Liver (tissue), 9 donors: ENCODE data around the gene CAPZB. TPM values are rescaled to one million over a fixed set of nuclear protein-coding genes. Genes with fewer than 3 reads are reported as not detected.

ENCODE experiments used
- DNase-seq: peaks from one replicate; pipeline ENCODE4 v3.0.0-alpha.2; 2017; ENCODE audit warnings: low spot score
- H3K27ac ChIP-seq, 2 donors: one replicate each; pipeline ENCODE4 v1.7.0; 2013; ENCODE audit warnings: inconsistent platforms in 2 of 2, low read length in 2 of 2, control low read depth in 1 of 2, low read depth in 1 of 2, mild to moderate bottlenecking in 1 of 2
- H3K27me3 ChIP-seq, 4 donors: one replicate each; pipeline versions ENCODE4 v1.6.1 to v1.7.0; 2013; ENCODE audit warnings: low read length in 3 of 4, inconsistent platforms in 1 of 4, mild to moderate bottlenecking in 1 of 4, moderate library complexity in 1 of 4; ENCODE audit not compliant: control insufficient read depth in 4 of 4, insufficient read depth in 4 of 4
- H3K36me3 ChIP-seq, 4 donors: one replicate each; pipeline versions ENCODE4 v1.6.1 to v1.7.0; 2013; ENCODE audit warnings: low read length in 3 of 4, mild to moderate bottlenecking in 3 of 4, low read depth in 1 of 4, moderate library complexity in 1 of 4; ENCODE audit not compliant: control insufficient read depth in 4 of 4, insufficient read depth in 3 of 4
- H3K4me1 ChIP-seq, 4 donors: one replicate each; pipeline versions ENCODE4 v1.6.1 to v1.7.0; 2013; ENCODE audit warnings: low read length in 3 of 4, mild to moderate bottlenecking in 3 of 4, moderate library complexity in 1 of 4; ENCODE audit not compliant: control insufficient read depth in 4 of 4, insufficient read depth in 4 of 4
- H3K4me3 ChIP-seq, 3 donors: one replicate each; pipeline versions ENCODE4 v1.6.1 to v1.7.0; 2013; ENCODE audit warnings: low read length in 3 of 3, control low read depth in 1 of 3, low read depth in 1 of 3, mild to moderate bottlenecking in 1 of 3
- H3K9ac ChIP-seq, 2 donors: one replicate each; pipeline ENCODE4 v1.7.0; 2013; ENCODE audit warnings: low read length in 2 of 2, mild to moderate bottlenecking in 2 of 2, moderate library complexity in 2 of 2, control low read depth in 1 of 2, low read depth in 1 of 2
- H3K9me3 ChIP-seq, 4 donors: one replicate each; pipeline versions ENCODE4 v1.6.1 to v1.7.0; 2013; ENCODE audit warnings: low read length in 3 of 4; ENCODE audit not compliant: control insufficient read depth in 4 of 4
- FOXA1 ChIP-seq: IDR thresholded peaks from 2 replicates; pipeline ENCODE4 v1.6.1; 2016; ENCODE audit warnings: antibody characterized with exemption
- FOXA2 ChIP-seq: IDR thresholded peaks from 2 replicates; pipeline ENCODE4 v1.6.1; 2016; ENCODE audit warnings: antibody characterized with exemption
- GABPA ChIP-seq, 2 donors: IDR thresholded peaks in 1 of 2; conservative IDR thresholded peaks in 1 of 2; 2 replicates each; pipeline ENCODE4 v1.6.1; 2016; ENCODE audit warnings: antibody characterized with exemption in 2 of 2, mild to moderate bottlenecking in 1 of 2, moderate library complexity in 1 of 2
- HNF4G ChIP-seq: IDR thresholded peaks from 2 replicates; pipeline ENCODE4 v1.6.1; 2016; ENCODE audit warnings: antibody characterized with exemption
- JUND ChIP-seq, 2 donors: IDR thresholded peaks; 2 replicates each; pipeline ENCODE4 v1.6.1; 2016; ENCODE audit warnings: antibody characterized with exemption in 2 of 2
- RXRA ChIP-seq, 2 donors: IDR thresholded peaks; 2 replicates each; pipeline ENCODE4 v1.6.1; 2017 to 2018; ENCODE audit warnings: antibody characterized with exemption in 2 of 2, mild to moderate bottlenecking in 1 of 2
- SP1 ChIP-seq: IDR thresholded peaks from 2 replicates; pipeline ENCODE4 v1.6.1; 2018; ENCODE audit warnings: antibody characterized with exemption, mild to moderate bottlenecking
- TAF1 ChIP-seq: conservative IDR thresholded peaks from 2 replicates; pipeline ENCODE4 v1.6.1; 2016; ENCODE audit warnings: antibody characterized with exemption, mild to moderate bottlenecking
- WGBS: extraction: QIAGEN DNeasy Blood & Tissue Kit; methylation state at CpG from one replicate; pipeline ENCODE4 v1.1.7; 2013; 5-methylcytosine and 5-hydroxymethylcytosine counted together
- polyA plus RNA-seq, 2 donors: library from polyadenylated mRNA; stranded (reverse) in 1 of 2; unstranded in 1 of 2; fragments of 200-250 nt in 1 of 2; fragments of >200 nt in 1 of 2; fragmentation: Nextera tagmentation in 1 of 2; extraction: Ambion mirVana in 1 of 2; gene quantifications; one replicate each; pipeline versions ENCODE4 v1.2.1 to v1.2.3, GENCODE V29; 2013 to 2015
- total RNA-seq, 2 donors: library from RNA; depleted of rRNA; stranded (reverse); fragments of >200 nt; gene quantifications; one replicate each; pipeline ENCODE4 v1.2.3, GENCODE V29; 2014
- TF ChIP-seq, protein P1 (sequence below): IDR thresholded peaks from 2 replicates; pipeline ENCODE4 v1.6.1; 2016; ENCODE audit warnings: antibody characterized with exemption
- TF ChIP-seq, protein P2 (sequence below): IDR thresholded peaks from 2 replicates; pipeline ENCODE4 v1.6.1; 2016; ENCODE audit warnings: antibody characterized with exemption
- TF ChIP-seq, protein P3 (sequence below): IDR thresholded peaks from 2 replicates; pipeline ENCODE4 v1.6.1; 2016; ENCODE audit warnings: antibody characterized with exemption
- TF ChIP-seq, protein P4 (sequence below): fragments of 150-350 bp; IDR thresholded peaks from 2 replicates; pipeline ENCODE4 v1.5.1; 2017; ENCODE audit warnings: improper control_type of control experiment, low read depth, low read length; ENCODE audit not compliant: missing input control
- donor health status: healthy.
- donor health status: healthy.
- donor health status: healthy.
- donor health status: healthy.
- donor health status: healthy.

The CAPZB gene
- total and polyA plus RNA-seq, 4 donors, result 38.3 to 98.9 (median 51.1) TPM

DNA sequence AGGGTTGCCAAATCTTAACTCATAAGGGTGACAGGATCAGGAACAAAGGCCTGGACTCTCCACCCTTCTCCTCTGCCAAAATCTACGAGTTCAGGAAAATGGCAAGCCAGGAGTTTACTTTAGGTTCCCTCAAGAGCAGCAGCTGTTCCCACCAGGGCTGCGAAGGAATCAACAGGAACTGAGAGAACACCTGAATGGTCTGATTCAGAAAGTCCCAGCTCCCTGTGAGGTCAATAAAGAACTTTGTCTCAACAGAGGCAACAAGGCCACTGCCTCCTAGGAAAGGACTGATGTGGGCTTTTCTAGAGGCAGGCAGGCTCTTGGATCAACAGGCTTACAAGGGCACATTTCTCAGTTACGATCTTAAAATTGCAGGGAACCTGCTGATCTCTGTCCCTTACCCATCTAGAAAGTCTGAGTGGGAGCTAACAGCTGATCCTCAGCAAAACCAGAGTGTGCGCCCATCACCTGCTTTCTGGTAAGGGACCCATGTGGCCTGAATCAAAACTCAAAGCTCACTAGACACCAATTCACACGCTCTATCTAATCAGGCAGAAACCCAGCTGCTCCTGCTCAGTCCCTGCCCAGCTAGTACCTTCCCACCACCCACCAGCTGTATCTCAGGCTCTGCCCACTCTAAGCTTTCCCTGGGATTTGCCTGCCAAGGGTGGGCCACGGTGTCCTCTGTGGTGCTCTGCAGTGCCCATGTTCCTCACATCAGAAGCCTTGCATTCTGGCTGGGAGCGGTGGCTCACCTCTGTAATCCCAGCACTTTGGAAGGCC, 83.1 kb downstream of the CAPZB start:
- H3K36me3 ChIP-seq, result peaks cover 0 to 3% (median 1%) of the 10 kb centered on the region in 4 donors
- no peak overlapping the region for H3K27ac ChIP-seq

DNA sequence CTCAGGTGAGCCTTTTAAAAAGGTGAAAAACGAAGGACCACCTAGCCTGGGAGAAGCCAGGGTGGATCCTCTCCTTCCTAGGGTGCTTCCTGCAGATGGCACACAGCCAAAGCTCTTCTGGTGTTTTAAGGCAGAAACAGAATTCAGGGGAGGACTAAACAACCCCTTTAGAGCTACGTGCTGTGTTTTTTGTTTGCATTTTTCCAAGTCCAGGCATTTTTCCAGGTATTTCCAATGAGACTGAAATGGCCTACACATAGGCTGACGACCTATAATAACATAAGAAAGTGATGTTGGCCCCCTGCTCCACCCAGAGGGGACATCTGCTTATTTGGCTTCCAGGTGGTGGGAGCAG, 83.8 kb downstream of the CAPZB start:
- Histone ChIP-seq H3K27me3 (no peaks in the 10 kb centered on the region), H3K9me3 (no peaks in the 10 kb centered on the region), H3K9ac (no peak overlapping the region), H3K4me3 (no peak overlapping the region), H3K27ac (no peak overlapping the region), H3K36me3 (peaks cover 0 to 3% (median 1%) of the 10 kb centered on the region in 4 donors), H3K4me1 (peaks cover 0 to 12% (median under 1%) of the 10 kb centered on the region in 4 donors)
- TF ChIP-seq, protein P1, sequence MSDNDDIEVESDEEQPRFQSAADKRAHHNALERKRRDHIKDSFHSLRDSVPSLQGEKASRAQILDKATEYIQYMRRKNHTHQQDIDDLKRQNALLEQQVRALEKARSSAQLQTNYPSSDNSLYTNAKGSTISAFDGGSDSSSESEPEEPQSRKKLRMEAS, result no peak
- TF ChIP-seq JUND (IDR thresholded peaks at IDR 0.05), result no peak
- TF ChIP-seq FOXA2, result no peak
- TF ChIP-seq, protein P2, sequence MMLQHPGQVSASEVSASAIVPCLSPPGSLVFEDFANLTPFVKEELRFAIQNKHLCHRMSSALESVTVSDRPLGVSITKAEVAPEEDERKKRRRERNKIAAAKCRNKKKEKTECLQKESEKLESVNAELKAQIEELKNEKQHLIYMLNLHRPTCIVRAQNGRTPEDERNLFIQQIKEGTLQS, result no peak
- TF ChIP-seq RXRA (IDR thresholded peaks at IDR 0.05), result no peak
- no peak for TF ChIP-seq FOXA1
- TF ChIP-seq, protein P3, sequence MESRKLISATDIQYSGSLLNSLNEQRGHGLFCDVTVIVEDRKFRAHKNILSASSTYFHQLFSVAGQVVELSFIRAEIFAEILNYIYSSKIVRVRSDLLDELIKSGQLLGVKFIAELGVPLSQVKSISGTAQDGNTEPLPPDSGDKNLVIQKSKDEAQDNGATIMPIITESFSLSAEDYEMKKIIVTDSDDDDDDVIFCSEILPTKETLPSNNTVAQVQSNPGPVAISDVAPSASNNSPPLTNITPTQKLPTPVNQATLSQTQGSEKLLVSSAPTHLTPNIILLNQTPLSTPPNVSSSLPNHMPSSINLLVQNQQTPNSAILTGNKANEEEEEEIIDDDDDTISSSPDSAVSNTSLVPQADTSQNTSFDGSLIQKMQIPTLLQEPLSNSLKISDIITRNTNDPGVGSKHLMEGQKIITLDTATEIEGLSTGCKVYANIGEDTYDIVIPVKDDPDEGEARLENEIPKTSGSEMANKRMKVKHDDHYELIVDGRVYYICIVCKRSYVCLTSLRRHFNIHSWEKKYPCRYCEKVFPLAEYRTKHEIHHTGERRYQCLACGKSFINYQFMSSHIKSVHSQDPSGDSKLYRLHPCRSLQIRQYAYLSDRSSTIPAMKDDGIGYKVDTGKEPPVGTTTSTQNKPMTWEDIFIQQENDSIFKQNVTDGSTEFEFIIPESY, result no peak
- TF ChIP-seq HNF4G, result no peak
- no peak for DNase-seq
- WGBS, result 80% methylated on average over 3 of the region's 3 CpGs

More for the DNA sequence above, 83.1 kb downstream of the CAPZB start:
- TF ChIP-seq SP1, result no peak
- no peak for TF ChIP-seq FOXA1
- TF ChIP-seq, protein P3, result no peak
- TF ChIP-seq GABPA (IDR thresholded peaks at IDR 0.05 in 1 of 2, conservative IDR thresholded peaks at IDR 0.05 in 1 of 2), result no peak
- TF ChIP-seq RXRA (IDR thresholded peaks at IDR 0.05), result no peak
- no peak for TF ChIP-seq FOXA2
- TF ChIP-seq TAF1, result no peak
- no peak for TF ChIP-seq JUND (IDR thresholded peaks at IDR 0.05)
- TF ChIP-seq, protein P4, sequence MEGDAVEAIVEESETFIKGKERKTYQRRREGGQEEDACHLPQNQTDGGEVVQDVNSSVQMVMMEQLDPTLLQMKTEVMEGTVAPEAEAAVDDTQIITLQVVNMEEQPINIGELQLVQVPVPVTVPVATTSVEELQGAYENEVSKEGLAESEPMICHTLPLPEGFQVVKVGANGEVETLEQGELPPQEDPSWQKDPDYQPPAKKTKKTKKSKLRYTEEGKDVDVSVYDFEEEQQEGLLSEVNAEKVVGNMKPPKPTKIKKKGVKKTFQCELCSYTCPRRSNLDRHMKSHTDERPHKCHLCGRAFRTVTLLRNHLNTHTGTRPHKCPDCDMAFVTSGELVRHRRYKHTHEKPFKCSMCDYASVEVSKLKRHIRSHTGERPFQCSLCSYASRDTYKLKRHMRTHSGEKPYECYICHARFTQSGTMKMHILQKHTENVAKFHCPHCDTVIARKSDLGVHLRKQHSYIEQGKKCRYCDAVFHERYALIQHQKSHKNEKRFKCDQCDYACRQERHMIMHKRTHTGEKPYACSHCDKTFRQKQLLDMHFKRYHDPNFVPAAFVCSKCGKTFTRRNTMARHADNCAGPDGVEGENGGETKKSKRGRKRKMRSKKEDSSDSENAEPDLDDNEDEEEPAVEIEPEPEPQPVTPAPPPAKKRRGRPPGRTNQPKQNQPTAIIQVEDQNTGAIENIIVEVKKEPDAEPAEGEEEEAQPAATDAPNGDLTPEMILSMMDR, result no peak
- no peaks in the 10 kb centered on the region for H3K27me3 ChIP-seq
- no peak for DNase-seq
- H3K4me1 ChIP-seq, result peaks cover 0 to 12% (median under 1%) of the 10 kb centered on the region in 4 donors
- no peak overlapping the region for H3K9ac ChIP-seq
- no peak overlapping the region for H3K4me3 ChIP-seq
- WGBS, result 85% methylated on average over 7 of the region's 7 CpGs
- H3K9me3 ChIP-seq, result no peaks in the 10 kb centered on the region
